ENCODE results near the gene CREB3L2.

GRCh38 chr7:138049505-138050116 is 47.7 kb upstream of the CREB3L2 start:
- TF ChIP-seq CHD1 (IDR thresholded peaks at IDR 0.05; ENCODE audit: low read depth, low read length), result no peak
- TF ChIP-seq CTCF (IDR thresholded peaks at IDR 0.05; ENCODE audit: control extremely low read depth in 1 of 3, insufficient read depth in 1 of 3, low read depth in 1 of 3, low read length in 3 of 3), result no peak
- TF ChIP-seq POLR2A (IDR thresholded peaks at IDR 0.05; ENCODE audit: control extremely low read depth in 1 of 2, low read depth in 2 of 2, low read length in 2 of 2), result no peak
- no peak for TF ChIP-seq TEAD4 (IDR thresholded peaks at IDR 0.05; ENCODE audit: low read depth, low read length)
- TF ChIP-seq TAF1 (IDR thresholded peaks at IDR 0.05; ENCODE audit: low read depth, low read length), result no peak
- no peak for TF ChIP-seq POLR2AphosphoS5 (IDR thresholded peaks at IDR 0.05; ENCODE audit: low read depth, low read length)
- TF ChIP-seq SIRT6 (IDR thresholded peaks at IDR 0.05; ENCODE audit: low read length), result no peak
- TF ChIP-seq GABPA (IDR thresholded peaks at IDR 0.05; ENCODE audit: borderline replicate concordance, insufficient read depth, low read length), result no peak
